Measurements from ENCODE around the gene CNKSR3.

The CNKSR3 gene

DNA sequence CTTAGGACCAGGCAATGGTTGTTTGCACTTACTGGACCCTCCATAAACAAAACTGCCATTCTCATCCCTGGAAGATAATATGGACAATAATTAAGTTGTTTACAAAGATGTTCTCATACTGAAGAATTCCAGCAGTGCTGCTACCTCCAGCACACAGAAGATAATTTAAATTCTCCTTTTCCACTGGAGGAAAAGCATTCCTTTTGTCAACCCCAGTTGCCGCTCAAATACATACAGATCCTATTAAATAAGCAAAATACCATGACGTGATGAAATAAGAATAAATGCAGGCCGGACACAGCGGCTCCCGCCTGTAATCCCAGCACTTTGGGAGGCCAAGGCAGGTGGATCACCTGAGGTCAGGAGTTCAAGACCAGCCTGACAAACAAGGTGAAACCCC, 99.4 kb downstream of the CNKSR3 start:
- TF ChIP-seq, protein P1, sequence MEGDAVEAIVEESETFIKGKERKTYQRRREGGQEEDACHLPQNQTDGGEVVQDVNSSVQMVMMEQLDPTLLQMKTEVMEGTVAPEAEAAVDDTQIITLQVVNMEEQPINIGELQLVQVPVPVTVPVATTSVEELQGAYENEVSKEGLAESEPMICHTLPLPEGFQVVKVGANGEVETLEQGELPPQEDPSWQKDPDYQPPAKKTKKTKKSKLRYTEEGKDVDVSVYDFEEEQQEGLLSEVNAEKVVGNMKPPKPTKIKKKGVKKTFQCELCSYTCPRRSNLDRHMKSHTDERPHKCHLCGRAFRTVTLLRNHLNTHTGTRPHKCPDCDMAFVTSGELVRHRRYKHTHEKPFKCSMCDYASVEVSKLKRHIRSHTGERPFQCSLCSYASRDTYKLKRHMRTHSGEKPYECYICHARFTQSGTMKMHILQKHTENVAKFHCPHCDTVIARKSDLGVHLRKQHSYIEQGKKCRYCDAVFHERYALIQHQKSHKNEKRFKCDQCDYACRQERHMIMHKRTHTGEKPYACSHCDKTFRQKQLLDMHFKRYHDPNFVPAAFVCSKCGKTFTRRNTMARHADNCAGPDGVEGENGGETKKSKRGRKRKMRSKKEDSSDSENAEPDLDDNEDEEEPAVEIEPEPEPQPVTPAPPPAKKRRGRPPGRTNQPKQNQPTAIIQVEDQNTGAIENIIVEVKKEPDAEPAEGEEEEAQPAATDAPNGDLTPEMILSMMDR (IDR thresholded peaks at IDR 0.05; ENCODE audit: control insufficient read depth, extremely low read depth, insufficient read depth): no peak
- H3K4me3 ChIP-seq (ENCODE audit: low read depth, low read length): no peak overlapping the region
- no peak for DNase-seq (ENCODE audit: low read depth)

DNA sequence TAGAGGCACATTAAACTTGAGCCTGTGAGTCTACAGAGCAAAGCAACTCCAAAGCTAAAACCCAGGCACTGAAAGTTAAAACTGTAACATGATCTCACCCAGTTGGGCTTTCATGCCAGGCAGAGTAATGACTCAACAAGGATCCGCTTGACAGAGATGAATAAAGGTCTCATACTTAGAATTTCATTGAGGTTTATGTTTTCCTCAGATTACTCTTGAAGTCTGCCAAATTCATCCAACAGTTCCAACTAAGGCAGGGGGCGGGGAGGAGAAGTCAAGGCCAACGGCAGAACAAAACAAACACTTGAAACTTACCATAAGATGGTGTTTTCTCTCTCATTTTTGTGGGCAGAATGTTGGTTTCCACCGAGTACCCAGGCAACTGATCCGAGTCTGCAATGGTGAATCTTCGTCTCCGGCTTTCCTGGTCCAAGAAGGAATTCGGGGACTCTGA, 99.8 kb downstream of the CNKSR3 start:
- no peak overlapping the region for H3K4me3 ChIP-seq (ENCODE audit: low read depth, low read length)
- TF ChIP-seq, protein P1 (IDR thresholded peaks at IDR 0.05; ENCODE audit: control insufficient read depth, extremely low read depth, insufficient read depth): no peak
- DNase-seq (ENCODE audit: low read depth): no peak

DNA sequence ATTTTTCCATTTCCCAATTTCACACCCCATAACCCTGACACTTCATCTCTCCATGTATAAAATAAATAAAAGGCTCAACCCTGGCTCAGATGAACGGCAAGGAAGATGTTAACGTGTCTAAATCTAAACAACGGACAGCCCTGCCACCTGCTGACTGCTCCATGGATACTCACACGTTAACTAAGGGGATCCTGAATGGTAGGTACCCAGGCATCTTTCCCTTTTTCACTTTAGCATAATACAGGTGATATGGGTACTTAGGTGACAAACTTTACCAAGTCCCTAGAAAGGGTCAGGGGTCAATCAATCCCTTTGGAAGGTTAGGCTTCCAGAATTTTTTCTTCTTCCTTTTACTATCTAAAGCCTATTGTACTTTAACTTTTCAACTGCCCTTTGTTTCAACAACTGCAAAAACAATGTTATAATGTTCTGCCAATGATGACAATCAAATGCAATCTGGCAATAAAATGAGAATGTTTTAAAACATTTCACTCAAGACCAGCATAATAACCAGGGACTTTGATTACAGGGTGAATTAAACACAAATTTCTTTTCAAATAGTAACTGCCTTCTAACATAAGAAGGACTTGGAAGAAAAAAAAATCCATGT, 101.5 kb downstream of the CNKSR3 start:
- H3K4me3 ChIP-seq (ENCODE audit: low read depth, low read length): no peak overlapping the region
- DNase-seq (ENCODE audit: low read depth): no peak
- TF ChIP-seq, protein P1 (IDR thresholded peaks at IDR 0.05; ENCODE audit: control insufficient read depth, extremely low read depth, insufficient read depth): 0 out of 2 replicates have a peak, but pooled peaks have one; percentile 9

DNA sequence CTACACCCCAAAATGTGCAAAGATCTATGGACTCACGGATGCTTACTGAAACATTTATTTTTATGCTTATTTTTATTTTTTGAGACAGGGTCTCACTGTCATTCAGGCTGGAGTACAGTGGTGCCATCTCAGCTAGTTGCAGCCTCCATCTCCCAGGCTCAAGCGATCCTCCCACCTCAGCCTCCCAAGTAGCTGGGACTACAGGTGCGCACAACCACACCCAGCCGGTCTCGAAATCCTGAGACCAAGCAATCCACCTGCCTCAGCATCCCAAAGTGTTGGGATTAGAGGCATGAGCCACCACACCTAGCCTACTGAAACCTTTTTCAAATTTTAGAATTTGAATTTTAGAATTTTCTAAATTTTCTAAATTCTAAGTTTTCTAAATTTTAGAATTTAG, 103.0 kb downstream of the CNKSR3 start:
- no peak for DNase-seq (ENCODE audit: low read depth)
- no peak overlapping the region for H3K4me3 ChIP-seq (ENCODE audit: low read depth, low read length)
- TF ChIP-seq, protein P1 (IDR thresholded peaks at IDR 0.05; ENCODE audit: control insufficient read depth, extremely low read depth, insufficient read depth): no peak

DNA sequence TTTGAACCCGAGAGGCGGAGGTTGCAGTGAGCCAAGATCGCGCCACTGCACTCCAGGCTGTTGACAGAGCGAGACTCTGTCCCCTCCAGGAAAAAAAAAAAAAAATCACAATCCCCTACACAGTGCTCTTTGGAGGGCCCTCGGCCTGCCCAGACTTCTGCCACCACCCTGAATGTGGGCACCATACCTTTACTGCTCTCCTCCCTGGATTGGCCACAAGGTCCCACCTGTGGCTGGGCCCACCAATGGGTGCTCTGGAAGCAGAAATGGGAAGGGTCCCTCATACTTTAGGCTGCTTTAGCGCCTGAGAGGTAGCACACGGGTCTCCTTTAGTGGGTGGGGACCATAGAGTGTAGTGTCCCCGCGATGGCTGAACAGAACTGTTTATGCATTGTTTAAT, 103.6 kb downstream of the CNKSR3 start:
- H3K4me3 ChIP-seq (ENCODE audit: low read depth, low read length): no peak overlapping the region
- TF ChIP-seq, protein P1 (IDR thresholded peaks at IDR 0.05; ENCODE audit: control insufficient read depth, extremely low read depth, insufficient read depth): no peak
- no peak for DNase-seq (ENCODE audit: low read depth)

DNA sequence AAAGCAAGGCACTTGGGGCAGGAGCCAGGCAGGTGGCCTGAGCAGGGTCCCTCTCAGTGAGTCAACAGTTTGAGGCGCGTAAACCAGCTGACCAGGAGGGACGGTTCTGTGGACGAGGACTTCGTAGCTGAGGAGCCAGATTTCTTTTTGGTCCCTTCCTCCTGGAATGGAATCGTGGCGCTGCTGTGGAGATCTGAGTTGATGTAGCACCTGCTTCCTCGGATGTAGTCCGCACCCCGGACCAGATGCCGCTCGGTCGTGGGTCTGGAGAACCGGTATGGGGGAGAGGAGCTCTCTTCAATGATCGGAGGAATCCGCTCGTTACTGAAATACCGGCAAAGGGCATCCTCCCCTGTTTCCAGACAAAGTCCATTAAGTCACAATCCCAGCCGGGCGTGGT, 104.2 kb downstream of the CNKSR3 start:
- H3K4me3 ChIP-seq (ENCODE audit: low read depth, low read length): no peak overlapping the region
- DNase-seq (ENCODE audit: low read depth): no peak
- TF ChIP-seq, protein P1 (IDR thresholded peaks at IDR 0.05; ENCODE audit: control insufficient read depth, extremely low read depth, insufficient read depth): no peak

DNA sequence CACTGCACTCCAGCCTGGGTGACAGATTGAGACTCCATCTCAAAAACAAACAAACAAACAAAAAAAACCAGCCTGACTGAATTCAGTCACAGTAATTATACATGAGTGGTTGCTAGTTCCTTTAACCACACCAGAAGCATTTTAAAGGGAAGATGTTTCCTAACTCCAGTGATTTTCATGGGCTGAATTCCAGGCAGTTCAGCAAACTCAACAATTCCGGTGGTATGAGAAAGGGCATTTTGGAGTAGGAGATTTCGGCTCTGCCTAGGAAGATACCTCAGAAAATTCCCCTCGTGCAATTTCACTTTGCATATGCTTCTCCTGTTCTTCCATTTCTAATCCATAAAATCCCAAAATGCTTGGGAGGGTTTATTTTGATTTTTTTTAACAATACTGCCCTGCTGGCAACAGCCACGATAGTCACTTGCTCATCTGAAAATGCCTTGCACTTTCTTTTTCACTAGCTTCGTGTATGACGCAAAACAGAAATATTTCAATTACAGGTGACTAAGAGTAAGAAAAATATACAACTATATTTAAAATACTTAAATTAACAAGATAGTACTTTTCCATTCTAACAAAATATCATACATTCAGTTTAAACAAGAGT, 105.6 kb downstream of the CNKSR3 start:
- TF ChIP-seq, protein P1 (IDR thresholded peaks at IDR 0.05; ENCODE audit: control insufficient read depth, extremely low read depth, insufficient read depth): no peak
- no peak overlapping the region for H3K4me3 ChIP-seq (ENCODE audit: low read depth, low read length)
- DNase-seq (ENCODE audit: low read depth): no peak

All from LNCaP clone FGC (cell line).